T-helper 22 cell (primary cell): Measurements from ENCODE around the gene CCDC12.
"Not testable (repeated sequence)": the region's sequence is repeated elsewhere in the genome, so short reads cannot be mapped to it uniquely, and the experiment has no call there.

Experiments
- DNase-seq: peaks from one replicate; pipeline ENCODE4 v3.0.0-alpha.2; 2020; ENCODE audit warnings: low read depth

The CCDC12 gene

DNA sequence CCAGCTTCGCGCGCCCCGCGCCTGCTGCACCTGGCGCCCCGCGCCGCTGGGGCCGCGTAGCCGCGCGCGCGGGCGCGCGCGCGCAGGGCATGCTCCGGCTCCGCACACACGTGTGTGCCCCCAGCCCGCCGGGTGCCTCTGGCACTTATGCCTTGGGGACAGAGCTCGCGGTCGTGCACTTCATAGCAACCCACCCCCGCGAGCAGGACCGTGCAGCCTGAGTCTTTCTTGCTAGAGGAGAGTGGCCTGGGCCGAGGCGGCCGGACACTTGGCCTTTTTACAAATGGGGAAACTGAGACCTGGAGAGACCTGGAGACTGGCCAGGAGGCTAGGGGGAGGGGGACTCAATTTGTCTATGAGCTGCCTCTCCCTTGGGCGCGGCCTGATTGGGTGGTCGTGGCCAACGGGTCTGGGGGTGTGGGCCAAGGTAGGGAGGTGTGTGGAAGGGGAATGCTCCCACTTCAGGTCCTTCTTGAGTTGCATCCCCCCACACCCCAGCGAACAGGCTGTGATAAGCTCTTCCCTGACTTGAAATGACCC lies 3.5 kb upstream of the CCDC12 start:
- DNase-seq, result no peak

DNA sequence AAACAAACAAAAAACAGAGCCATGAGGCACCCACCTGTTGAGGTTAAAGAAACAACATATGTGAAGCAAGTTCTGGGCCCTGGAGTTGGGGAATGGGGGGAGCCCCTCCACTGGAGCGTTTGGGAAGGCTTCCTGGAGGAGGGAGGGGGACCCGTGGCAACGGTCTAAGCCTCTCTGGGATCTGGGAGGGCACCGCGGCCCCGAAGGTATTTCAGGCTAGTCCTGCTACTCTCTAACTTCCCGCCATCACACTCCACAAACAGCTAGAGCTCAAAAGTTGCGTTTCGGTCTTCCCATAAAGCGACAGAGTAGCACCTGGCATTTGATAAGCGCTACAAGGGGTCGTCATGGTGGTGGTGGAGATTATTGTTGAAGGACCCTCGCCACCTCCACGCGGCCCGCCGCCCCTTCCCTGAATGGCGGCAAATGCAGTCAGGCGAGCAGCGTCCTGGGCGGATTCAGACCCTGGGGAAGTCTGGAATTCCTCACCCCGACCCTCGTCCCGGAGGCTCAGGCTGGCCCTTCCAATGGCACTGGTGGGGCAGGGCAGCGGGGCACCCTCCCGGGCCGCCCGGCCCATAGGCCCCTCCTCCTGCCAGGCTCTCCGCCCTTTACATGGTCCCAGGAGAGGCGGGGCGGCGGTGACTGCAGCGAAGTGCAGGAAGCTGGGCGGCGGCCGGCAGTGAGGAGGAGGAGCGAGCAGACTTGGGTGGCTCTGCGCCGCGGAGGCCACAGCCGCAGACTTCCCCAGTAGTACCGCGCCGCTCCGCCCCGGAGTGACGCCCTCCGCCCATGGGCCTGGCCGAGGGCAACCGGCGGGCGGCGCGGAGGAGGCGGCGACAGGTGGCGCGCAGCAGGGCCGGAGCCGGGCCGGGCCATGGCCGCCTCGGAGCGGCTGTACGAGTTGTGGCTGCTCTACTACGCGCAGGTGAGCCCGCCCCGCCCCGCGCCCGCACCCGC lies 2.7 kb upstream of the CCDC12 start, which contains the start of gene NBEAL2:
TSS of gene NBEAL2 (plus strand) at position 682 of the 960 bp plus-strand sequence. CDS start at position 878, 196 bp downstream.
- peak; percentile 96 for DNase-seq

DNA sequence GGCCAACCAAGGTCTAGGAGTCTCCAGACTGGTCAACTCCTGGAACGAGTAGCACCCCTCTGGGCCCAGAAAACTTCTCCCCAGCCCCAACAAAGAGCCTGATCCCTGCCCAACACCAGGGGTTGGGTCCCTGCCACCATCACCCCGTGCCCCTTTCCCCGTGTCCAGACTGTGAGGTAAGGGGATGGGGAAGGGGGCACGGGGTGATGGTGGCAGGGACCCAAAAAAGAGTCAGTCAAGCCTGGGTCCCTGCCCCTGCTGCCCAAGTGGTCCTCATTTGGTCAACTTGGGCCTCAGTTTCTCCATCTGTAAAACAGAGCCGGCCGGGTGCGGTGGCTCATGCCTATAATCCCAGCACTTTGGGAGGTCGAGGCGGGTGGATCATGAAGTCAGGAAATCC lies 1.8 kb upstream of the CCDC12 start:
- DNase-seq, result no peak

DNA sequence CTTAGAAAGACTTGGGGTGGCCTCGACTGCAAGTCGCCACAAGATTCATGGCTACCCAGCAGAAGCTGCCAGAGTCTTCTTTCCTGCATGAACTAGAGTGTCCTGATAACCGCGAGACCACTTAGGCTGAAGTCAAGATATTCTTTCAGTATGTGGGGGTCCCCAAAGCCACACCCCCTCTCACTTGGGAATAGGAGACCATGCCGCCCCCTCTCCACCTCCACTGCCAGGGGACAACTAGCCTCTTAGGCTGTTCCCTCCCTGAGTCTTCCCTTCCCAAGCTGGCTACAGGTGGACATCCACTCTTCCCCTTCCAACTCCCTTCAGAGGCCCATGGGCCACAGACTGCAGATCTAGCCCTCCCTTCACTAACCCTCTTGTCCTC lies 1.3 kb upstream of the CCDC12 start:
- DNase-seq, result no peak

DNA sequence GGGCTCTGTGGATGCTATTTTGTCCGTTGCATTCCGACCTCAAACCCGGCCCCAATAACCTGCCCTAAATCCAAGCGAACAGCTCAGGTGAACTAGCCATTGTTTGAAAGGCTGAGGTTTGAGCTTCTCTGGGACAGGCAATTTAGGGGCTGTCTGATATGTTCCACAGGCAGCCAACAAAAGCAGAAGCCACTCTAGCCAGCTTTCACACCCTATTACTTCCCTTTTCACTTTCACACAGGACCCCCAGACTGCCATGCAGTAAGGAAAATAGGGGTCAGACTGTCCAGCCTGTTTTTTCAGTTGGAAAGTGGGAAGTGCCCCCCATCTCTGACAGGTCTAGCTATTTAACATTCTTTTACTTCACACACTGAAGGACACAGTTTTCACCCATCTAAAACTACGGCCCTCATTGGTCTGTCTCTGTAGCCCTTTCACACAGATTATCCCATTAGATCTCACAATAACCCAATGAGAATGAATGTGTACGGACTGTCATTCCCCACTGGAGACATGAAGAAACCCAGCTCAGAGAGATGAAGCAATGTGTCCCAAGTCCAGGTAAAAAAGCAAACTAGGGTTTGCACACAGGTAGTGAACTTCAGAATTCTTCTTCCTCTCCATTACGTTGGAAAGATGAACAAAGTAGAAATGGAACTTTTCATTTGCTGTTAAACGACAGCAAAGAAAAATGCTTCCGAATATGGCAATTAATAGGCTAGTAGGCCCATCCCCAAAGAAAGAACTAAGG lies 1.9 kb downstream of the CCDC12 start:
- DNase-seq, result no peak

DNA sequence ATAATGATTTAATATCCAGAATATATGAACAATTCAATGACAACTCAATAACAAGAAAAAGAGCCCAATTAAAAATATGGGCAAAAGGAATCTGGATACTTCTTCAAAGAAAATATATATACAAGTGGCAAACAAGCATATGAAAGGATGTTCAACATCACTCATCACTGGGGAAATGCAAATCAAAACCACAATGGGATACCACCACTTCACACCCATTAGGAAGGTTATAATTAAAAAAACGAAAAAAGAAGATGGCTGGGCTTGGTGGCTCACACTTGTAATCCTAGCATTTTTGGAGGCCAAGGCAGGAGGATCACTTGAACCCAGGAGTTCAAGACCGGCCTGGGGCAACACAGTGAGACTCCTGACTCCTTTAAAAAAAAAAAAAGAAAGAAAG lies 4.1 kb downstream of the CCDC12 start:
- DNase-seq, result no peak

DNA sequence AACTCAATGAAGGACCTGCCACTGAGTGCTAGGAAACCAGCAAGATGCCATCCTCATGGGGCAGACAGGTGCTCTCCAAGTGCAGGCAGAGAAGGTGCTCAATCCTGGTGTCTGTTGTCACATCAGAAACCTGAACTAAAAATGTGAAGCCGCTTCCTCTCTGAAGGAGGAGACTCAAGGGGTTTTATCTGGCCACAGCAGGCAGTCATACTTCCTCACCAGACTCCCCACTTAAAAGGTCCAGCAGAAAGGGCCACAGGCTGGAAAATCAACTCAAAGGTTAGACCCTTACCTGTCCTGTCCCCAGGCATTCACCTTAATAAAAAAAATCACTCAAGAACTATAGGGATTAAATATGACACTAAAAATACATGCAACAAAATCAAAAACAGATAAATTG lies 4.8 kb downstream of the CCDC12 start:
- no peak for DNase-seq

DNA sequence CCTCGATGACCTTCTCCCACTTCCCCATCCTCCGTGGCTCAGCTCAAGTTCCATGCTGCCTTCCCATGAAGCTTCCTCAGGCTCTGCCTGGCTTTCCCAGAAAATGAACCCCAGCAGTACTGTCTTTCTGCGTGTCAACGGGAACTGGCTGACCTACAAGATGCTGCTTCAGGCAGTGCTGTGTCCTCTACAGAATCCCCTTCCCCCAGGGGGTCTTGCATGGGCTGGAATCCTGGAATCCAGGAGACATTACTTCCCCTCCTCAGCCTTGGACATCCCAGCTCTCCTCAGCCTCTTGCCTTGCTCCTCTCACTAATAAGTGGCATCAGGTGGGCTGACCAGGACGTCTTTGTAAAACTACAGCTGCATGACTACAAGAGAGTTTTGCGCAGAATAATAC lies 5.4 kb downstream of the CCDC12 start:
- DNase-seq, result no peak

DNA sequence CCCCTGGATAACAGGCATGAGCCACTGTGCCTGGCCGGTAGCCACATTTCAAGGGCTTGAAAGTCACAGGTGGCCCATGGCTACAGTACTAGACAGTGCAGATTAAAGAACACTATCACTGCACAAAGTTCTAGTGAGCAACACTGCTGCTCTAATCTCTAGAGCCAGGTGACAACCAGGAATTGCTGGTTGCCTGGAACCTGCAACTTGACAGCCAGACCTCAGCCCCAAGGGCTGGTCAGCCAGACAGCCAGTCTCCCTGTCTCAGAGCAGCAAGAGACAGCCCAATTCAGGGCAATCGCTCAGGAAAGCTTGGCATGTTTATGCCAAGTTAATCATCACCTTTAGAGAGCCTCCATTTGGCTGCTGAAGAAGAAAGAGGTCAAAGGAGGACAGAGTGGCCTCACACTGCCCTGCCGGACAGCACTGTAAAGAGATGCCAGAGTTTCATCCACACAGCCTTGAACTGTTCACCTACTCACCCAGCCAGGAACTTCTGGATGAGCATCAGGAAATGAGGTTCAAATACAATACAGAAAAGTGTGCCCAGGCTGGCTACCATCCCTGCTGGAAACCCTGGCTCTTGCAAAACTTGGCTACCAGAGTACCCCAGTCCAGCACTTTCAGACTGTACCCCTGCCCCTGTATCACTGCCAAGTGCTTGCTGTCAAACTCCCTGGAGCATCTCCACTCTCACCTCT lies 6.0 kb downstream of the CCDC12 start:
- no peak for DNase-seq

DNA sequence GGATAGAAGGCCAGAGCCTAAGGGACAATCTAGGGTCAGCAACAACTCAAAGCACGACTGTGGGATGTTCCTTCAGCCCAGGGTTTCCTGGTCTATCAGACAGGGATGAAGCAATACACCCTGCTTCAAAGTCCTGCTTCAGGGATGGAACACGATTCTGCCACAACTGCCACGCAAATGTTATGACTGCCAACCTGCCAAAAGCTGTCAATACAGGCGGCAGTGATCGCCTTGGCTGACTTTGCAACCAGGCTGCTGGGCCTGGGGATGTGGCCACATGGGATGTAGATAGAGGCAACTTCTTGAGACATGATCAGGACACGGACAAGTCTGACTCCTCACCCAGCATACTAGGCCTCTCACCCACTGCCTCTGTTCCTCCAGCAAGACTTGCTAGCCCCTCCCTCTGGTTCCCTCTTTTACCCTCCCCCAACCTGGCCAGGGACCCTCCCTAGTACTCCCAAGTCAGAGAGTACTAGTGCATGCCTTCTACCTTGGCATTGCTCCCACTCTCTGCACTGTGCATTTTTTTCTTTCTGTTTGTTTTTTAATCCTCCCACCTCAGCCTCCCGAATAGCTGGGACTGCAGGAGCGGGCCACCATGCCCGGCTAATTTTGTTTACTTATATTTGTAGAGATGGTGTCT lies 7.6 kb downstream of the CCDC12 start:
- no peak for DNase-seq

DNA sequence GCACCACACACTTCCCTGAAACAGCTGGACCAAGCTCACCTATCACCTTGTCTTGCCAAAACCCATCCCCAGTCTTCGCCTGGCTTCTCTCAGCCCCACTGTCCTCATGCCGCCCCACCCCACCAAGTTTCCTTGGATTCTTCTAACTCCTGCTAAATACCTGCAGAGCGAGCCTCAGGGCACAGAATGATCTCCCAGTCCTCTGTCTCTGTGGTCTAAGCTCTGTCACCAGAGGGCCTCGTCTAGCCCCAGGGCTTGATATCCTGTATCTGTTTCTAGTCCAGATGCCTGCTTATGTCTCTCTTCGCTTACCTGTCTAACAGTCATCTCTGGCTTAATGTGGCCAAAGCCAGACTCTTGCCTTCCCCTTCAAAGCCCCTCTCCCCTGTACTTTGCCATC lies 9.7 kb downstream of the CCDC12 start:
- no peak for DNase-seq

DNA sequence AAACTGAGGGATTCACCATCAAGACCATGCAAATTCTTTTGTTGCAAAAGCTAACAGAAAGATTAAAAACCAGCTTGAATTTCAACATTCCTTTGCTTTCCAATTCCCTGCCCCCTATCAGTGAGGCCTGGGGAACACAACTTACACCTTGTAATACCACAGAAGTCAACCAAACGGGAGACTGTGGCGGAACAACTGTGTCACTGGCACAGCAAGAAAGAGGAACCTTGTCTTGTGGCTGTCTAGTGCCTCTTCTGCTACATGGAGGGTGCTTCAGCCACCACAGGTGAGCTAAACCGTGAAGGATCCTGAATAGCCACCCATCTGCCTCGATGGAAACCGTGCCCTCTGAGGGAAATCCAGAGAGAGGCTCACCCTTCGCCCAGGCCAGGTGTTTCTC lies 11.4 kb downstream of the CCDC12 start:
- DNase-seq, result no peak

DNA sequence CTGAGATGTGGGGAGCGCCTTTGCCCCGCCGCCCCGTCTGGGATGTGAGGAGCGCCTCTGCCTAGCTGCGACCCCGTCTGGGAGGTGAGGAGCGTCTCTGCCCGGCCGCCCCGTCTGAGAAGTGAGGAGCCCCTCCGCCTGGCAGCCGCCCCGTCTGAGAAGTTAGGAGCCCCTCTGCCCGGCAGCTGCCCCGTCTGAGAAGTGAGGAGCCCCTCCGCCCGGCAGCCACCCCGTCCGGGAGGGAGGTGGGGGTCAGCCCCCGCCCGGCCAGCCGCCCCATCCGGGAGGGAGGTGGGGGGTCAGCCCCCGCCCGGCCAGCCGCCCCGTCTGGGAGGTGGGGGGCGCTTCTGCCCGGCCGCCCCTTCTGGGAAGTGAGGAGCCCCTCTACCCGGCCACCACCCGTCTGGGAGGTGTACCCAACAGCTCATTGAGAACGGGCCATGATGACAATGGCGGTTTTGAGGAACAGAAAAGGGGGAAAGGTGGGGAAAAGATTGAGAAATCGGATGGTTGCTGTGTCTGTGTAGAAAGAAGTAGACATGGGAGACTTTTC lies 12.4 kb downstream of the CCDC12 start:
- not testable (repeated sequence) for DNase-seq

DNA sequence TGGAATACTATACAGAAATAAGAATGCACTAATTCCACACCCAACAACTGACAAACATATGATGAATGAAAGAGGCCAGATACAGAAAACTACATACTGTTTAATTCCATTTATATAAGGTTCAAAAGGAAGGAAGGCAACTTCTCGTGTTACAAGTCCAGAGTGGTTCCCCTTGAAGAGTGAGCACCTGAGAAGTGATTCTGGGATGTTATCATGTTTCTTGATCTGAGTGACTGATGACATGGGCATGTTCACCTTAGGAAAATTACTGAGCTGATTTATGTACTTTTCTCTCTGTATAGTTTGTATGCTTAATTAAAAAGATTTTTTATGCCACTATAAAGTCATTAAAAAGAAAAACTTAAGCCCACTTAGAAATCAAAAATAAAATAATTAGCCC lies 13.6 kb downstream of the CCDC12 start:
- DNase-seq, result no peak

DNA sequence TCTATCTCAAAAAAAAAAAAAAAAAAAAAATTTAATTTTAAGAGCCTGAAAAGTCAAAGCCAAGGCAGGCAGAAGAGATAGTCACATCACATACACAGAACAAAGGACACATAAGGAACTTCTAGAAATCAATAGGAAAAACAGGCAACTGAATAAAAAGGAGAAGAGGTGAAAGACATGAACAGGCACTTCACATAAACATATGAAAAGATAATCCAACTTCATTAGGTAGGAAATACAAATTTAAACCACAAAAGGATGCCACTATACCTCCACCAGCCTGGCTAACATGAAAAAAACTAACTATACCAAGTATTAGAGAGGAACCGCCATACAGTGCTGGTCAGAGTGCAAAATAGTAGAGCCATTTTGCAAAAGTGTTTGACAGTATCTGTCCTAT lies 14.1 kb downstream of the CCDC12 start:
- DNase-seq, result no peak

DNA sequence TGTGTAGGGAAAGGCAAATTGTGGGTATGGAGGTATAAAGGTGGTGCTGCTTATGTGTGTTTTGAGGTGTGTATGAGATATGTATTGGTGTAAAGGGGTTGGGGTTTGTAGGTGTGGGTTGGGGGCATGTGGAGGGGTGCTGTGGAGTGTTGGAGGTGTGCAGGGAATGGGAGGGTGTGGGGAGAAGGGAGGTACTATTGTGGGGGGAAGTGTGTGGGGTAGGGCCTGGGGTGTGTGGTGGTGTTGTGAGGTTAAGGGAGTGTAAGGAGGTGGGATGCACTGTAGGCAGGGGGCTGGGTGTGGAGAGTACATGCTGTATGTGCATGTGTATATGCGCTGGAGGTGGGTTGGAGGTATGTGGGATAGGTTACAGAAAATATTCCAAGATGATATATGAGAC lies 15.7 kb downstream of the CCDC12 start:
- DNase-seq, result no peak

DNA sequence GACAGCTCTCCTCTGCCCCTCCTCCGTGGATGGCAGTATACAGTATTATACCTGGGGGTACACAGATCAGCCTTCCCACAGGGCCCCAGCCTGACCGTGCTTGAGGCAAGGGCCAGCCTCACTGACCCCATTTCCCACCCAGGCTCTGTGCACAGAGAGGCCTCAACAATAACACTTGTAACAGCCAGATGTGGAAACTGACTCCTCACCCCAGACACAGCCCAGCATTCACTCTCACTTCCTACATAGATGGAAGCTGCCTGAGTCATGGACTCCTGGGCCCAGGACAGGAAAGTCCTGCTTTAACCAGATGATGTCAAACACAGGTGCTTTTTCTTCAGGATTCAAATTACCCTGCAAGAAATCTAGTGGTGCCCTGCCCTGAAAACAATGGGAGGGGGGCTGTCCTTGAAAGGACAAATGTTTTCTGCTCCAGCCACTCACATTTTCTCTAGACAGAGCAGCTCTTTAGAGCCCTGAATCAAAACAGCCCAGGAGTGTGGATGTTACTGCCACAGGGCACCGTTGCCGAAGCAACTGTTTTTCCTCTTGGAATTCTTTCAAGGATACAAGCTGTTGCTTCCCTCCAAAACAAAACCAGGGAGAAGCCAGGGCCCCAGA lies 16.4 kb downstream of the CCDC12 start:
- no peak for DNase-seq

DNA sequence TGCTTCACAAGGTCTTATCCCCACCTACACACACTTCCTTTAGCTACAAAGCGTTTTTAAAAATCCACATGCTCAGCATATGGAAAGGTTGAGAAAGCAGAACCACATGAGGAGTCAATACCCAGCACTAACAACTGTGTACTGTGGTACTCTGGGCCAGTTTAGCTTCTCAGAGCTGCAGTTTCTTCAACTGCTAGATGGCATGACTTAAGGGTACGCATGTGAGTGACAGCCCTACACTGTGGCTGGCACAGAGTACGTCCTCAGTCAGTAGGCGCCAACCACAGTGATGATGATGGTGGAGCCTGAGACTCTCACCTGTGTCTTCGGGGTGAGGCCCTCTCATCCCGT lies 17.4 kb downstream of the CCDC12 start:
- DNase-seq, result no peak

DNA sequence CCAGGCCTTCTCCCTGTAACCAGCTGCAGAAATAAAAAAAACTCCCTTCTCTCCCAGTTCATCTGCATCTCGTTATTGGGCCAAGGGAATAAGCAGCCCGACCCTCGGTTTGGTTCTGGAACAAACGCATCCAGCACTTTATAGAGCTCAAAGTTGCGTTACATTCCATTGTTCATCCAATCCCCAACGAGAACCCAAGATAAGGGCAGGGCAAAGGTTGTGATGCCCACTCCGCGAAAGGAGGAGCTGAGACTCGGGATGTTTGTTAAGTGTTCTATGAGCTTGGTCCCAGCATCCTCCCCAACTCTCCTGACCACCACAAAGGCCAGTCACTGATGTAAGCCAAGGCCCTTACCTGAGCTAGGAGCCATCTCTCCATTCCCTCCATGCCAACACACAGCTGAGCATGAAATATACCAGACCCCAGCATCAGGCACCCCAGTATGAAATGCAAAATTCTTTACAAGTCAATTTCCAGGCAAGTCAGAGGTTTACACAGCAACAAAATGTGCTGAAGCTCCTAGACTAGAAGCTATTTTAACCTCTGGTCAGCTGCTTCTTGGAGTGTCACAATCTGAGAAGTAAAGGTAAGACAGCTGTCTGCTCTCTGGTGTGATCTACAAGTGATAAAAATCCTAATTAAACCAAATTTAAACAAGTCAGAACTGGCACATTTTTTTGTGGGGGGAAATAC lies 17.9 kb downstream of the CCDC12 start:
- no peak for DNase-seq

DNA sequence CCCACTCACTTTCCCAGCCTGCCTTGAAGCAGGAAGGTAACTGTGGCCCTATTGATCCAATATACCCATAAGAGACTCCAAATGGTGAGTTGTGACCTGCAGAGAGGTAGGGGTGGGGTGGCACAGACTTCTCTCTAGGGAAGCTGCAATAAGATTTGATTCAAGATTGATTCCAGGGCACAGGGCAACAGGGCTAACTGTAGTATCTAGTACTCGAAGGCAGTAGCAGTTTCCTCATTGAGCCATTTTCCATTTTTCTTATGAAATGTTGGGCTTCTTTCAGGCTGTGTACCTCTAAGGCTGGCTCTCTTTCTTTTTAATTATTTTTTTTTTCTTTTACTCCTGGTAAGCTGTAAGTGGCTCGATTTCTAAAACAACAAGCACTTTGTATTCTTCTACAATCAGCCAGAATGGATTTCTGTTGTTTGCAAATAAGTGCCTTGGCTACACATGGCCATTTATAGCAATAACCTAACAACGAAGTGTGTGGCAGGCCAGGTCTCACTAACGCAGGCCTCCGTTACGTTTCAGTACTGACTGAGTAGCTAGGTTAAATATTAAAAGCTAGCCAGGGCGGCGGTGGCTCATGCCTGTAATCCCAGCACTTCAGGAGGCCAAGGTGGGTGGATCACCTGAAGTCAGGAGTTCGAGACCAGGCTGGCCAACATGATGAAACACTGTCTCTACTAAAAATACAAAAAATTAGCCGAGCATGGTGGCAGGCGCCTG lies 19.3 kb downstream of the CCDC12 start:
- no peak for DNase-seq
